ENCODE measurements around the gene CHST6.
"Not testable (repeated sequence)": the region's sequence is repeated elsewhere in the genome, so short reads cannot be mapped to it uniquely, and the experiment has no call there.

CHST6 gene

DNA sequence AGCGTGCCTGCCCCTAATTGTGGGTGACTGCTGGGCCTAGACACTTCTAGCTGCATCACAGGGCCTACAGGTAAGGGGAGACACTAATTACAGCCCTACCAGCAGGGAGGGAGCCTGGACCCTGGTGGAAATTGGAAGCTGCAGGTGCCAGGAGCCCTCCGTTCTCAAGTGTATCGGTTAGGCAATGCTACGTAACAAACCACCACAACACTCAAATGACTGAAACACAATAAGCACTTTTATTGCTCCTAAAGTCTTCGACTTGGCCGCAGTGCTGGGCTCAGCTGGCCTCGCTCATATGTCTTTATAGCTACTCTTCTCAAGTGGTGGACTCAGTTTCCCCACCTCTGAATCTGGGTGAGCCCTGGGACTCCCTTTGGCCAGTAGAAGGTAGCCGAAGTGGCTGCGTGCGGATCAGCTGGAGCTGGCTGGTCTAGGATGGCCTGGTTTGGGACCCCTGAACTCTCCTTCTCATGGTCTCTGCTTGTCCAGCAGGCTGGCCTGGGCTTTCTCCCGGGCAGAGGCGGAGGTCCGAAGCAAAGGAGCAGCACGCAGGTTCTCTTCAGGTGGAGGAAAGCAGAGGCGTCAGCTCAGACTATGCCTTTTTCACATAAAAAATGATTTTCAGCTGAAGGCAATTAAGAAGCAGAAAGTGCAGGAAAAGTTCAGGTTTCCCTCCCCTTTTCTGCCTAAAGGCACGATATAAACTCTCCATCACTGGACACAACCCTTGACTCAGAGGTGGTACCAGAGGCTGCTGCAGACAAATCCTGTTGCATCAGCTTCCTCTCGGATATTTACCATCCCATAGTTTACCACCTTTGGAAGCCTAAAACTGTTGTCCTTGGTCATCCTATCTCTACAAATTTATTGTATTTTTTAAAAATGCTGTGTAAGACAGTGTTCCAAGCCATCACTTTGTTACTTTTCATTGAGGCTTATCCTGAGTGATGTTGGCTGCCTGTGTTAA lies 22.0 kb downstream of the CHST6 start:
- DNase-seq: no peak

DNA sequence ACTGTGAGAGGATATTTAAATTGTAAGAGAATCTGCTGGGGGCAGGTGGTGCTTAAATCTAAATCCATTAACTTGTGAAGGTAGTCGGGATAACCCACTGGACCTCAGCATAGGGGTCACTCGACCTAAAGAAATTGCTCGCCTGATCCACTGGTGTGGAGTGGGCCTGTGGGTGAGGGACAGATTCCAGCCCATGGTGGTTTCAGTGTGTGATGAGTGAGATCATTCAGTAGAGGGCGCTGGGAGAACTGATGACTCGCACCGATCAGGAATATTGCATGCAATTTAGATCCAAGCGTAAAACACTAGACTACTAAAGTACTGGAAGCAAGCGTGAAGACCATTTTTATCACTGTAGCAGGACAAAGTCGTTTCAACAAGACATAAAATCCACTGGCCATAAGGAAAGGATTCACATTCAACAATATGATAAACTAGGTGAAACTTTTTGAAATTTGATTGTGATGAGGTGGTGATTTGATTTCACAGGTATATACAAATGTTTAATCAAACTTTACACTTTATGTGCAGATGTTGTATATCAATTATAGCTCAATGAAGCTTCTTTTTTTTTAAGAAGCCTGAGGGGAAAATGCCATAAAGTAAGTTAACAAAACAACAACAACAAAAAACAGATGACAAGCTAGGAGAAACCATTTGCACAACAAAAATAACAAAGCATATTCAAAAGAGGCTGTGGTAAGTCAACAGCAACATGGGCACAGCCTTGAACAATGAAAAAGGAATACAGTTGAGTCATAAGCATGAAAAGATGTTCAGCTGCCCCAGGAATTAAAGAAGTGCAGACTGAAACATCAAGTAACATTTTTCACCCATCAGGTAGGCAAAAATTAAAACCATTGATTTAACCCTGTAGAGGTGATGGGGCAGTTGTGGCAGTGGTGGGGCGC lies 23.3 kb downstream of the CHST6 start:
- DNase-seq: no peak

DNA sequence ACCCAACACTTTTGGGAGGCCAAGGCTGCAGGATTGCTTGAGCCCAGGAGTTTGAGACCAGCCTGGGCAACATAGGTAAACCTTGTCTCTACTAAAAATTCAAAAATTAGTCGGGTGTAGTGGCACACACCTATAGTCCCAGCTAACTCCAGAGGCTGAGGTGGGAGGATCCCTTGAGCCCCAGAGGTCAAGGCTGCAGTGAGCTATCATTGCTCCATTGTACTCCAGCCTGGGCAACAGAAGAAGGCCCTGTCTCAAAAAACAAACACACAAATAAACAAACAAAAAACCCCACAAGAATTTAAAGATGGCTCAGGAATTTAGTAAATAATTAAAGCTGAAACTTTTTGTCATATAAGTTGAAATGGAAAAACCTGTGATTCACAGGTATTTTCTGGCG lies 28.5 kb downstream of the CHST6 start:
- no peak for DNase-seq

DNA sequence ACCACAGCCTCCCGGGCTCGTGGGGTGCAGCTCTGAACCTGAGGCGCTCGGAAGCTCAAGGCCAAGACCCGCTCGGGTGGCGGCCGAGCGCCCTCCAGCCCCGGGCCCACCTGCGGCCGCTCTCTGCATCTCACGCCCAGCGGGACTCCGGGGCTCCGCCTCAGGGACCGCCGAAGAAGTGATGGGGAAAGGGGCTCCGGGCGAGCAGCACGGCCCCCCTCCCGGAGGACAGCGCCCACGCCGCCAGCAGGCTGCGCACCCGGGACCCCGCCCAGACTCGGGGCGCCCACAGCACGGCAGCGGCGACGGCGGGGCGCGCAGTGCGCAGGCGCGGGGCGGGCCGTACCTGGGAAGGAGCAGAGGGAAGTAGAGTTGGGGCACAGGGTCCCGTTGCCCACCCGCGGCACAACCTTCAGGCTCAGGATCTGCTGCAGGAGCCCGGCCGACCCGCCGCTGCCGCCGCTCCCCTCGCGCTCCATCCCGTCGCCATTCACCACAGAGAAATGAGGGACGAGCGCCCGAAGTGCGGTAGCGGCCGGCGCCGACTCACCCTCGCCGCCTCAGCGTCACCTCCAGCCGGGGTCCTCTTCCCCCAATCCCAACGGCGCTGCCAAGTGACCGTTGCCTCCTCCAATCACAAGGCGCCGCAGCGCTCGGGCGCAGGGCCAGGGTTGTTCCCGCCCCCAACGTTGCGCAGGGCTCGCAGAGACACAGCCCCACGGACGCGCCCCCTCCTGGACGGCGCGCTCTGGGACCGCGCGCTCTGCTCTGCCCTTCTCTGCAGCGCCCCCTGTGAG lies 30.9 kb downstream of the CHST6 start, which contains the start of gene TMEM170A:
Gene TMEM170A (minus strand): TSS at position 568 of the 797 bp plus-strand sequence. CDS start 89 bp downstream, at position 479.
- DNase-seq: peak; percentile 79

DNA sequence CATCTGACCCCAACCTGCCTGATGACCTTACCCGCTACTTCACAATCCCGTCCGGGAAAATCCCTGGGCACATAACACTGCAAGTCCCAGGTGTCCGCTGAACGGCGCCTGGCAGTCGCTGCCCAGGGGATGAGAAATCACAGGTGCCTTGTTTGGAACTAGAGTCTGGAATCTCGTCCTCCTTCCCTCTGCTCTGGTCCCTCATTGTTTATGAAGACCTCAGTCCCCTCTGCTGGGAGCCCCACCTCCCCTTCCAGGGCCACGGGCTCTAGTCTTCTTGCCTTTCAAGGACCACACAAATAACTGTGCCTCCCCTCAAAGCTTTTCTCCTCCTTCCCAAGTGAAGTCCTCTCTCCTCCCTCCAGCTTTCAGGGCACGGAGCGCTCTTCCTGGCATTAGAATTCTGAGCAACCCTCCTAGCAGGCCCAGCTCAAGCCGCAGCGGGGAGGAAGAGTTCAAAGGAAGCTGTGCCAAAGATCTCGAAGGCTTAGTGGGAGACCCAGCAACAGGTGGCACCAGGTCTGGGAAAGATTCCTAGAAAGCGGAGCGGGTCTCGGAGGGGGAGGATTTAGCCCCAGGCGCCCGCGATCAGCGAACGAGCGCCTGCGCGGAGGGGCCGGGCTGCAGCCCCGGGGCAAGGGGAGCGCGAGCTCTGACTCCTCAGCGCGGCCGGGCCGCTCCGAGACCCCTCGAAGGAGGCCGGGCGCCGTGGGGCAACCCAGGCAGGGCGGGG lies 31.7 kb downstream of the CHST6 start:
- not testable (repeated sequence) for DNase-seq

DNA sequence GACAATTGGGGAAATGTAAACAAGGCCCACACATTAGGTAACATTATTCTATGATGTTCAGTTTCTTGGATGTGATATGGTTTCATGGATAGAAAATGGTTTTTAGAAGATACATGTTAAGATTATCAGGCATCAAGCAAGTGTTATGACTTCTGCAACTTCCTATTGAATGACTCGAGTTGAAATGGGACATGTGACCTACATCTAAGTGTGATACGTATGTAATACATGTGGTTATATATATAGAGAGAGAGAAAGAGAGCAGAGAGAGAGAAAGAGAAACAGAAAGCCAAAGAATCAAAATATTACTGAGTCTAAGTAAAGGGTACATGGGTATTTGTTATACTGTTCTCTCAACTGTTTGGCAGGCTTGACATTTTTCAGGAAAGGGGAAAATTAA lies 32.4 kb downstream of the CHST6 start:
- no peak for DNase-seq

DNA sequence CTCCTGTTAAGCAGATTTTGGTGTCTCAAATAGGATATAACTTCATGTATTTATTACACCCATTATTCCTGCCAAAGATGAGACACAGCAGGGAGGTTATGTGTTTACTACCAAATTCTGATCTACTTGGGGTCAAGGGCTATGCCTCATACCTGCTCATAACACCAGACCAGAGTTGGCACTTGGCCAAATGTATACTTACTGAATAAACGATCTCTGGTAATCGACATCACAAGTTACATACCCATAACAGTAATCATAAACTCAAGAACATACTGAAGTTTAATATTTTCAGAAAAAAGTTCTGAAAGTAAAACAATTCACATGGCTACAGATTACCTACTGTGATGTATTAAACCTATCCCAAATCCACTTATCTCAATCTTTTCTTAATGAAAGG lies 33.7 kb downstream of the CHST6 start:
- no peak for DNase-seq

DNA sequence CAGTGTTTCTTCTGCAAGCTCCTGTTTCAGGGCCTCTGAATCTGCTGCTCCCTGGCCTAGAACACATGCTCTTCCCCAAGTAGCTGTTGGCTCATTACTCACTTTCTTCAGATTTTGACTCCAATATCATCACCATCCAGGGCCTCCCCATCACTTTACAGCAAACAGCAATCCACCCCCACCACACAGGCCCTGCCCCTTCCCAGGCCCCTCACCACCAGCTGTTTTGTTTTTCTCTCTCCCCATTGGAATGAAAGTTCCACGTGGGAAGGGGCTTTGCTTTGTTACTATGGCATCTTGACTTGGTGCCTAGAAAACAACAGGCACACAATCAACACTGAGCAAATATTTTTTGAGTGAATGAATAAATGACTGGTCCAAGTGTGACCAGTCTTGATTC lies 34.8 kb downstream of the CHST6 start:
- DNase-seq: no peak

DNA sequence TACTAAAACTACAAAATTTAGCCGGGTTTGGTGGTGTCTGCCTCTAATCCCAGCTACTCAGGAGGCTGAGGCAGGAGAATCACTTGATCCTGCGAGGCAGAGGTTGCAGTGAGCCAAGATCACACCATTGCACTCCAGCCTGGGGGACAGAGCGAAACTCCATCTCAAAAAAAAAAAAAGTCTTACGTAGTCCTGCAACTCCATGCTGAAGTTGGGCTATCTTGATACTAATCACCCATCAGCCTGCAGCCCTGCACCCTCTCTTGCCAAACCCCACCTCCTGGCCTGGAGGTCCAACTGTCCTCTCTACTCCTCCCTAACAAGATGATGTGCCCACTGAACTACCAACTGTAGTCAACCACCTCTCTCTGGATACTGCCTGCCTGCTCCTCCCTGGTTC lies 35.5 kb downstream of the CHST6 start:
- no peak for DNase-seq

DNA sequence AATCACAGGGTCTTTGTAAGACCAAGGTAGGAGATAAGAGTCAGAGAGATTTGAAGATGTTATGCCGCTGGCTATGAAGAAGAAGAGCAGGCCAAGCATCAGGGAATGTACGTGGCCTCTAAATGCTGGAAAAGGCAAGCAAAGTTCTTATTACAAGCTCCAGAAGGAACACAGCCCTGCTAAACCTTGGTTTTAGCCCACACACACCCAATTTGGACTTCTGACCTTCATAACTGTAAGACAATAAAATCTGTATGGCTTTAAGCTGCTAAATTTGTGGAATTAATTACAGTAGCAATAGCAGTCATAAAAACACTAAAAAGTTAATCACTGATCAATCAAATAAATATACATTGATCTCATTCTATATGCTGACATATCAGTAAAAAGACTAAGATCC lies 36.8 kb downstream of the CHST6 start:
- DNase-seq: no peak

DNA sequence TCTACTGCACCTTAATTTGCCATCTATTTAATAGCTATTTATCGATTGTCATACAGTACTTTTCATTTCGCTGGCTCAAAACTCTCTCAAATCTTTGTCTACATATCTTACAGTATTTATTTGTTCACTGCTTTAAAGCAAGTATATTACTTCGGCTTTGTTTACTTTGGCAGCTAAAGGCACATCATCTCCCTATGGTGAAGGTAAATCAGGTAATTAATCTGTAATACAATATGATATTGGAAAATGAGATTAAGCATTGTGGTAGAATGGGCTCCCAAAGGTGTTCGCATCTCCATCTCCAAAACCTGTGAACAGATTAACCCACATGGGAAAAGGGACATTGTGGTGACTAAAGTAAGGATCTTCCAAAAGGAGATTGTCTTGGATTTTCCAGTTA lies 37.2 kb downstream of the CHST6 start:
- no peak for DNase-seq

DNA sequence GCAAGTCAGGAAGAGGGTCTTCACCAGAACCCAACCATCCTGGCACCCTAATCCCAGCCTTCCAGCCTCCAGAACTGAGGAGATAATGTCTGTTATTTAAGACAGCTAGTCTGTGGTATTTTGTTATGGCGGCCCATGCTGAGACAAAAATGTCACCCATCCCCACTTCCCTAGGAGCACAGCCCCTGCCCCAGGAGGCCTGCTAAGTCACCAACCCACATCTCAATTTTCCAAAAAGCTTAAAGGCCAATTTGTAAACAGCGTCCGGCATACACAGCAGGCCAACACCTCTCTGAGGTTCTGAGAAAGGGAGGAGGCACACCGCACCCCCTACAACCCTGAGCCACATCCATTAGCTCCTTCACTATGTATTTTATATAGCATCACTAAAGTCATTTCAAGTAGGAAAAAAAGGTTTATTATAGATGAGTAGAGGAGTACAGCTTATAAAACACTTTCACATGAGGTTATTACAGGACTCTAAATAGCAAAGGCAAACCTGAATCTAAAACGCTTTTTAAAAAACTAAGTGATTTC lies 37.7 kb downstream of the CHST6 start:
- no peak for DNase-seq

DNA sequence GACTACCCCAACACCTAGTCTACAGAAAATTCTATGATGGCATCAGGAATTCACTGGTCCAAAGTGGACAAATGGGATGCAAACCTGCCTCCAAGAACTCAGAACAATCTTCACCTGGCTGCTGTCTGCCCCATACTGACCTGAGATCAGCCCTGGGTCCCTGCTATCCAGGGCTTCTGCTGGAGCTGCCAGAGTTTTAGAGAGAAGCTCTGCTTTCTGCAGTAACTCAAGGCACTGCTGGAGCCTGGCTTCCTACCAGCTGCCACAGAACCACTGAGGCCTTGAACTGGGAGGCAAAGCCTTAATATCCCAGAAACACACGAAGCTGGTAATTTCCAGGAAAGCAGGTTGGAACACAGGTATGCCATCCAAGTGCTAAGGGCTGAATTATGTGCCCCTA lies 38.3 kb downstream of the CHST6 start:
- DNase-seq: no peak

DNA sequence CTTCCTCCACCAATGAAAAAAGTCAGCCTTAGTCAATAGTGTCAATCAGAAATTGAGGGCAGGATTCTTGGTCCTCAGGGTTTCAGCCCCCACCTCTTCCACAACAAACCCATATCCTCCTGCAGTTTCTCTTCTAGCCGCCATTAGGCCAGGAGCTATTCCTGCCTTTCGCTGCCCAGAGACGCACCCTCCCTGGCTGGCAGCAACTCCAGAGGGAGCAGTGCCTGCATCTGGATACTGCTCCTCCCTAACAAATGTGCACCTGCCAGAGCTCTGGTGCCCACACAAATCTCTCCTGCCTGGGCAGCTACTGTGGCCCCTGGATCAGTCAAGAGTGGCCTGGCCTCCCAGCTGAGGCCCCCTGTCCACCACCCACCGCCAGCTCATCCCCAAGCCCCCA lies 38.8 kb downstream of the CHST6 start:
- not testable (repeated sequence) for DNase-seq

DNA sequence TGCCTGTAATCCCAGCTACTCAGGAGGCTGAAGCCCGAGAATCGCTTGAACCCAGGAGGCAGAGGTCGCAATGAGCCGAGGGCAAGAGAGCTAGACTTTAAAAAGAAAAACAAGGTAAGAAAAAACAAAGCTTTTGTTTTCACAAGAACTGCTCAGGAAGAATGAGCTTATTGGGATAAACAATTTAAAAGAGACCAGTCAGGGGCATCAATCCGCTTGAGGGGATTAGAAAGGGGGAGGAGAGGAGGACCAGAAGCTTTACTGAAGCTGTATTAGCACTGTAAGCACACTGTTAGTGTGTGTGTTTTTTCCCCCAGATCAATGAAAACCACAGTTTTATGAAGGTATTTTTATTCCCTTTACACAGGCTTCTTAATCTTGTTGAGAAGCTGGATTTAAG lies 39.6 kb downstream of the CHST6 start:
- DNase-seq: no peak

DNA sequence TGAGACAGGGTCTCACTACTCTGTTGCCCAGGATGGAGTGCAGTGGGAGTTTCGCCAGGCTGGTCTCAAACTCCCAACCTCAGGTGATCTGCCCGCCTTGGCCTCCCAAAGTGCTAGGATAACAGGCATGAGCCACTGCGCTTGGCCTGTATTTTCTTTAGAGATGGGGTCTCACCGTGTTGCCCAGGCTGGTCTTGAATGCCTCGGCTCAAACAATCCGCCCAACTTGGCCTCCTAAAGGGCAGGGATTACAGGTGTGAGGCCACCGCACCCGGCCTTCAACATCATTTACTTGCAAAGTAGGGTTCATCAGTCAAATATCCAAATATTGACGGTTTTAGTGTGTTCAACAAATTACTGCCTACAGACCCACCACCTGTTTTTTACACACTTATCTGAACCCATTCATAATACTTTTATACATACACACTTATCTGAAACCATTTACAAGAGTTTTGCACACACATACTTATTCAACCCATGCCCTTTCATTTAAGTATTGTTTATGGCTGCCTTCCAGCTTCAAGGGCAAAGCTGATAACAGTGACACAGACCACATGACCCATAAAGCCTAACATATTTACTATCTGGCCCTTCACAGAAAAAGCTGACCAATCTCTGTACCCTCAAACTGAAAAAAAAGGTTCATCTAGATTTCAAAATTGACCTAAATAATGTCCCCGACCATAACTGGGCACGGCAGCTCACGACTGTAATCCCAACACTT lies 42.6 kb downstream of the CHST6 start:
- no peak for DNase-seq

DNA sequence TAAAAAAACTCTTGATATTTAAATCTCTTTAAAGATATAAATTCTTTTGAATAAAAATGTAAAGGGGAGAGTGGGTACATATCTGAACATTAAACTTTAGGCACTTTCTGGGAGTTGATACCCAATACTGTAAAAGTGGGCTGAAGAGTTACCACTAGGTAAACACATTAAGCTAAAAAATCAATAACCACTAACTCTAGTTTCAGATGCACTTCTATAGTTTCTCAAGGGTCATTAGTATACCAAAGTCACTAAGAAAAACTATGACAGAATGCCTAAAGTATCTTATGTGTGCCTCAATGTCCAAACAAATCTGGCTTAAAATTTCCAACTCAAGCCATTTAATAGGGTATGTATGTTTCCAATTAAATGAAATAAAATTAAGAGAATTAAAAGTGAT lies 48.8 kb downstream of the CHST6 start:
- DNase-seq: no peak

DNA sequence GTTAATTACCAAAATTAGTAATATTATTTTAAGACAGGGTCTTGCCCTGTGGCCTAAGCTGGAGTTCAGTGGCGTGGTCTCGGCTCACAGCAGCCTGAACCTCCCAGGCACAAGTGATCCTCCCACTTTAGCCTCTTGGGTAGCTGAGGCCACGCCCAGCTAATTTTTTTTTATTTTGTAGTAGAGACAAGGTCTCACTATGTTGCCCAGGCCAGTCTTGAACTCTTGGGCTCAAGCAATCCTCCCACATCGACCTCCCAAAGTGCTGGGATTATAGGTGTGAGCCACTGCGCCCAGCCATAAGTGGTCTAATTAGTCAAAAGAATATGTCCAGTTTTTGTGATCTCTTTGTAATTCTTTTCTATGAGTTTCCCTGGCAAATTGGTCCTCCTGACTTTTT lies 49.9 kb downstream of the CHST6 start:
- no peak for DNase-seq

DNA sequence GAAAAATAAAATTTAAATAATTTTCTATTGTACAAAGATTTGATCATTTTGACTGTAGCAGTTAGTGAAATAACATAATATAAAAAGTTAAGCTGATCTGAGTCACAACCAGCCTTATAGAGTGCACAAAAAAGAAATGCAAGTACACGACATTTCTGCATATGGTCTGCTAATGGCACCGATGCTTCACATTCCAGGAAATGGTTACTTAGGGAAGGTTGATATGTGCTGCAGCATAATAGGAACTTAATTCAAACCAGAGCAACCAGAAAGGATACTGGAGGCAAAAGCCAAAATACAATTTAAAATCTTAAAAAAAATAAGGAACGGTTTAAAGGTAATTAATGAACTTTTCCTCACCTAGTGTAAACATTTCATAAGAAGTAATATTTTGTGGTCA lies 51.9 kb downstream of the CHST6 start:
- no peak for DNase-seq

DNA sequence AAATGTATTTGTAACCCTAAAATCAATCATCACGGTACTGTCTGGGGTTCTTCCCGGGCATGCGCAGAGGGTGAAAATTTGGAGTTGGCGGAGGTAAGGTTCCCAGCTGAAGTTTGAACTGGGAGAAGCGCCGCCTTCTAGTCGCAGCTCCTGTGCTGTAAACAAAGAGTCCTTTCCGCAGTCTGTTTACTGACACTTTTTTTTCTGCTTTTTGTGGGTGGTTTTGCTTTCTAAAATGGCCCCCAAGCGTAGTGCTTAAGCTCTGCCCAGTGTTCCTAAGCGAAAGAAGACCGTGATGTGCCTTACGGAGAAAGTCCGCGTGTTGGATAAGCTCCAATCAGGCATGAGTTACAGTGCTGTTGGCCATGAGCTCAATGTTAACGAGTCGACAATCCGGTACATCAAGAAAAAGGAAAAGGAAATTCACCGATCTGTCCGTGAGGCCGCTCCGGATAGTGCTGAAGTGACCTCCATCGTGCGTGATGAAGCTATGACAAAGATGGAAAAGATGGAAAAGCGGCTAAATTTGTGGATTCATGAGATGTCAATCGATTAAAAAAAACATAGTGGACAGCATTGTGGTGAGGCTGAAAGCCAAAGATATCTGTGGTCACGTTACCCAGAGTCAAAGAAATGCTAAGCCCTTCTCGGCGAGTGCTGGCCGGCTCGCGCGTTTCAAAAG lies 61.4 kb downstream of the CHST6 start:
- peak; percentile 5 for DNase-seq
